ENCODE results near the gene TET2.
"Not testable (repeated sequence)": the region's sequence is repeated elsewhere in the genome, so short reads cannot be mapped to it uniquely, and the experiment has no call there.

Gene TET2

DNA sequence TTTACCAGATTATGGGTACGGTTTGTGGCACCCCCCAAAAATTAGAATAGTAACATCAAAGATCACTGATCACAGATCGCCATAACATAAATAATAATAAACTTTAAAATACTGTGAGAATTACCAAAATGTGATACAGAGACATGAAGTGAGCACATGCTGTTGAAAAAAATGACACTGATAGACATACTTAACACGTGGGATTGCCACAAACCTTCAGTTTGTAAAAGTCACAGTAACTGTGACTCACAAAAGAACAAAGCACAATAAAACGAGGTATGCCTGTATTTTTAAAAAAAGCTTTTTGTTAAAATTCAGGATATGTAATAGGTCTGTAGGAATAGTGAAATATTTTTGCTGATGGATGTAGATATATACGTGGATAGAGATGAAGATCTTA lies 93.4 kb downstream of the TET2 start:
- no peak for DNase-seq

DNA sequence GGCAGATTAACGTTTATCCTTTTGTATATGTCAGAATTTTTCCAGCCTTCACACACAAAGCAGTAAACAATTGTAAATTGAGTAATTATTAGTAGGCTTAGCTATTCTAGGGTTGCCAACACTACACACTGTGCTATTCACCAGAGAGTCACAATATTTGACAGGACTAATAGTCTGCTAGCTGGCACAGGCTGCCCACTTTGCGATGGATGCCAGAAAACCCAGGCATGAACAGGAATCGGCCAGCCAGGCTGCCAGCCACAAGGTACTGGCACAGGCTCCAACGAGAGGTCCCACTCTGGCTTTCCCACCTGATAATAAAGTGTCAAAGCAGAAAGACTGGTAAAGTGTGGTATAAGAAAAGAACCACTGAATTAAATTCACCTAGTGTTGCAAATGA lies 94.8 kb downstream of the TET2 start:
- no peak for DNase-seq

DNA sequence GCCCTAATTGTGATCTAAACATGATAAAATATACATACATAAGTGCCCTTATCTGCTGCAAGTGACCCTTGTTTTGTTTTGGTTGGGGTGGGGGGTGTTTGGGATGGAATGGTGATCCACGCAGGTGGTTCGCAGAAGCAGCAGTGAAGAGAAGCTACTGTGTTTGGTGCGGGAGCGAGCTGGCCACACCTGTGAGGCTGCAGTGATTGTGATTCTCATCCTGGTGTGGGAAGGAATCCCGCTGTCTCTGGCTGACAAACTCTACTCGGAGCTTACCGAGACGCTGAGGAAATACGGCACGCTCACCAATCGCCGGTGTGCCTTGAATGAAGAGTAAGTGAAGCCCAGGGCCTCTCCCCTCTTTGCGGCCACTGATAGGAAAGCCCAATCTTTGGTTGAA lies 96.8 kb downstream of the TET2 start:
- no peak for DNase-seq

DNA sequence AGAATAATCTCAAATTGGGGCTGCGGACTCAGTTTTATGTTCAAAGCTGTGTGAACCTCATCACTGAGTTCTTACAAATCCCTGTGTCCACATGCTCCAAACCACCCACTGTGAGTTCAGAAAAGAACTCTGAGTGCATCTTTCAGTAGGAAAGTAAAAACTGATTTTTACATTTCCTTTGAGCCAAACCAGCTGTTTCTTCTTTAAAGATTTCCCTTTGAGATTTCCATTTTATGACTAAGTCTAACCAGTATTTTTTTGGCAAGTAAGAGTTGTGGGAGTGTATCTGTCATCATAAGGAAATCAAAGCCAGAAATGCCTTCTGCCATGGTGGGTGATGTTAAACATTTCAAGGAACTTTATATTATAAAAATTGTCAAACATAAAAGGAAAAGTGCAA lies 100.0 kb downstream of the TET2 start:
- no peak for DNase-seq

DNA sequence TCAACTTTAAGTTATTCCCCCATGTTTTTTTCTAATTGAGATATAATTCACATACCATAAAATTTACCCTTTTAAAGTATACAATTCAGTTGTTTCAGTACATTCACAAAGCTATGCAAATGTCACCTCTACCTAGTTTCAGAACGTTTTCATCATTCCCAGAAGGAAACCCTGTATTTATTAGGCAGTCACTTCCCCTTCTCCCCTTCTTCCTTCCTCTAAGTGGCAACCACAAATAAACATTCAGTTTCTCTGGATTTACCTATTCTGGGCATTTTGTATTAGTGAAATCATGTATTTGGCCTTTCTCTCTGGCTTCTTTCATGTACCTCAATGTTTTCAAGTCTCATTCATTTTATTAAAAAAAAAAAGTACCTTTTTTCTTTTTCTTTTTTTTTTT lies 101.9 kb downstream of the TET2 start:
- no peak for DNase-seq

DNA sequence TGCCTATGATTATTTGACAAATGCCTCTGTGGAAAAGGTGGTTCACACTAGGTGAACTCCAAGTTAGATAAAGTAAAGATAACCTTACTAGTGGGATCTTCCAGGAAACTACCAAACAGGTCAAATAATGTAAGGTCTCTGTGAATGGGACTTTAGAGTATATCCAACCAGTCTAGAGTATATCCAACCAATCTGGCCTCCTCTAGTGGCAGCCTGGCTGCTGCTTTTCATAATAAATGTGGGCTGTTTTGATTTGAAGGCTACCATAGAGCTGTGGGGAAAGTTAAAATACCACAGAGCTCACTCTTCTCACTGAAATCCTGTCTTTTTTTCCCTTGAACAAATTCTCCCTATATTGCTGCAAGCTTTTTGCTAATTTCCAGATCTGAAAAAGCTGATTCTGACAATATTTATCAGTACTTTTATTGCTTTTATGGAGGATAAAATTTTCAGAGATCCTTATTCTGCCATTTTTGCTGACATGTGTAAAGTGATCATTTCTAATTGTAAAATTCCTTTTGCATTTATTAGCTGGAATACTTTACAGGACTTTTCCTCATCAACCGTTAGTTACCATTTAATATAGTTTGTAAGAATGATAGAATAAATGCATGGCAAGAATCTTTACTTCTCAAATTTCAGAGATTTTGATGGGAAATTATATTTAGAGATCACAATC lies 111.3 kb downstream of the TET2 start:
- DNase-seq: no peak

DNA sequence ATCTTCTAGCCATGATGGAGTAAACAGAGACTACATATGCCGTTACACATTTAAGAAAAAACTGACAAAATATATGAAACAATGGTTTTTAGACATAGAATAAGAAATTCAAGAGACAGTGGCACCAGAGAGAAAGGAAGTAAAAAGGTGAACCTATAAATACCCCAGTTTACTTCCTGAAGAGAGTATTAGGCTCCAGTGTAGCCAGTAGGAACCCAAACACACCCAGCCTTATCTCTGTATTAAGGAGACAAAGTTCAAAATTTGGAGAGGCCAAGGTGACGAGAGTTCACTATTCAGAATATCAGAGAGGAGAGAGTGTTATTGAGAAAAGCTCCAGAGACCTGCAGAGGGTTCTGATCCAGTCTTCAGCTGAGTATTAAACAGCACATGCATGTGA lies 119.0 kb downstream of the TET2 start:
- DNase-seq: no peak

DNA sequence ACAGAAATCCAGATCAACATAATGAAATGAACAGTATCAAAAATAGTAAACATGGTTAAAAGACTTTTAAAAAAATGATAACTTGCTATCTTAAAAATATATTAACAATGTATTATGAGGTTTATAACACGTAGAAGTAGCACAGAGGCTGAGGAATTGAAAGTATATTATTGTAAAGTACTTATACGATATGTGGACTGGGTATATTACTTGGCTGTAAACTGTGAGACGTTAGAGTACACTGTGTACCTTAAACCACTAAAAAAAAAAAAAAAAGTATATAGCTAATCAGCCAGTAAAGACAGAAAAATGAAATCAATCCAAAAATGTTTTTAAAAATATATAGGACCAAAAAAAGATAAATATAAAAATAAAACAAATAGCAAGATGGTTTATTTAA lies 120.6 kb downstream of the TET2 start:
- no peak for DNase-seq

DNA sequence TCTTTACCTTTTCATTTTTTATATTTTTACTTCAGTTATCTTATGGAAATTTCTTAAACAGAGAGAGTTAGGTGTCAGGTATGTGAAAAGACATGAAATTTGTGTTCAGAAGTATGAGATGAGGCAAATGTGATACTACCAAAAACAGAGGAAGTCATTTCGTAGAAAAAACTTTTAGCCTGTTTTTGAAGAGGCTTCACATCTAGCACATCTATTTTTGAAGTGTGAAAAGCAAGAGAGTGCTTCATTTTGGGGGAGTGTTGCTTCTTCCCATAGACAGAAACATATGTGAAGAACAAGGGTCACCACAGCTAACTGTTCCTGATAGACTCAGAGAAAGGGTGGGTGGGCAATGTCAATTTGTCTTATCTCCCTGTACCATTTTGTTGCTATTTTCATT lies 125.3 kb downstream of the TET2 start:
- no peak for DNase-seq

DNA sequence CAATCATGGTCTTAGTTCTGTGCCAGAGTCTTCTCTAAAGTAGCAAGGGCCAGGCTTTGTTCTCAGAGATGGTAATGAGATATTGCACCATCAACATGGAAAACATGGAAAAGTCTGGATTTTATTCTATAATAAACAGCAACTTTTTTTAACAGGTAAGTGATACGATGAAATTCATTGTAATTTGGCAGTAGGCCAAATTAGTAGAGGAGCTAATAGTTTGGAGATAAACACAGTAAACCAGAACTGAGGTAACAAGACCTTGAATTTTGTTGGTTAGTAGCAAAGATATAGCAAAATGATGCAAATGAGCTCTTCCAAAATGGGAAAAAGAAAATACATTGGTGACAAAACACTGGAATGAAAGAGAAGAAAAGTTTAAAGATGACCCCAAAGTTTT lies 126.6 kb downstream of the TET2 start:
- DNase-seq: no peak

DNA sequence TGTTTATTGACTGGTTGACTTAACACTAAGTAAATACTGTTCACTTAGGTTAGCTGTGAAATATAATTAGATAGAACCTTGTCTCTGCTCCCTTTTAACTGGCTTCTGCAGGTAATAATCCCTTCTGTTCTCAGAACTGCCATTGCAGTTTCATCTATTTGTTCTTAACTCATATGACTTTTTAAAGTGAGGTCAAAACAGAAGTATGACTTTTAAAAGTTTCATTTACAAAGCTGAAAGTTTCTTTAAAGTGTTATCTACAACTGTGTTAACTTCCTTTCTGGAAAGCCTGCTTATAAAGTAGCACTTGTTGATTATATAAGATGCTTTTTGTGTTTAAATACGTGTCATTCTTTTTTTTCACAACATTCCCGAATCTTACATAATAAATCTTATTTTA lies 127.4 kb downstream of the TET2 start:
- no peak for DNase-seq

DNA sequence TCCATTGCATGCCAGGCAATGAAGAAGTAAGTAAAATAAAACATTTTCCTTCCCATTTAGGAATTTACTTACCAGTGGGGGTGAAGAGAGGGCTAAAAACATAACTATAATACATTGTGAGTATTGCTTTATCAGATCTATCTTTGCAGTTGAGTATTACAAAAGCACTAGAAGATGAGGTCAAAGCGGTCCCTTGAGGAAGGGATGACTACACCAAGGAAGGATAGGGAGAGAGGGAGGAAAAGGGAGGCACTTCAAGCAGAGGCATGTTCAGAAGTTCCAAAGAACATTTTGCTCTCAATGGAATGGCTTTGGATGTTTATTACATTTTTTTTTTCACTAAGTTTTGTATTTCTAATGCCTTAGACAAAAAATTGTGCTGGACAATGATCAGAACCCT lies 127.8 kb downstream of the TET2 start:
- DNase-seq: no peak

DNA sequence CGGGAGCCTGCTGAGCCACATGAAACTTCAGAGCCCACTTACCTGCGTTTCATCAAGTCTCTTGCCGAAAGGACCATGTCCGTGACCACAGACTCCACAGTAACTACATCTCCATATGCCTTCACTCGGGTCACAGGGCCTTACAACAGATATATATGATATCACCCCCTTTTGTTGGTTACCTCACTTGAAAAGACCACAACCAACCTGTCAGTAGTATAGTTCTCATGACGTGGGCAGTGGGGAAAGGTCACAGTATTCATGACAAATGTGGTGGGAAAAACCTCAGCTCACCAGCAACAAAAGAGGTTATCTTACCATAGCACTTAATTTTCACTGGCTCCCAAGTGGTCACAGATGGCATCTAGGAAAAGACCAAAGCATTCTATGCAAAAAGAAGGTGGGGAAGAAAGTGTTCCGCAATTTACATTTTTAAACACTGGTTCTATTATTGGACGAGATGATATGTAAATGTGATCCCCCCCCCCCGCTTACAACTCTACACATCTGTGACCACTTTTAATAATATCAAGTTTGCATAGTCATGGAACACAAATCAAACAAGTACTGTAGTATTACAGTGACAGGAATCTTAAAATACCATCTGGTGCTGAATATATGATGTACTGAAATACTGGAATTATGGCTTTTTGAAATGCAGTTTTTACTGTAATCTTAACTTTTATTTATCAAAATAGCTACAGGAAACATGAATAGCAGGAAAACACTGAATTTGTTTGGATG lies 129.9 kb downstream of the TET2 start:
- DNase-seq: no peak

DNA sequence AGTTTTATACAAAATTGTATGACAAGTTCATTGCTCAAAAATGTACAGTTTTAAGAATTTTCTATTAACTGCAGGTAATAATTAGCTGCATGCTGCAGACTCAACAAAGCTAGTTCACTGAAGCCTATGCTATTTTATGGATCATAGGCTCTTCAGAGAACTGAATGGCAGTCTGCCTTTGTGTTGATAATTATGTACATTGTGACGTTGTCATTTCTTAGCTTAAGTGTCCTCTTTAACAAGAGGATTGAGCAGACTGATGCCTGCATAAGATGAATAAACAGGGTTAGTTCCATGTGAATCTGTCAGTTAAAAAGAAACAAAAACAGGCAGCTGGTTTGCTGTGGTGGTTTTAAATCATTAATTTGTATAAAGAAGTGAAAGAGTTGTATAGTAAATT lies 131.0 kb downstream of the TET2 start:
- DNase-seq: no peak

DNA sequence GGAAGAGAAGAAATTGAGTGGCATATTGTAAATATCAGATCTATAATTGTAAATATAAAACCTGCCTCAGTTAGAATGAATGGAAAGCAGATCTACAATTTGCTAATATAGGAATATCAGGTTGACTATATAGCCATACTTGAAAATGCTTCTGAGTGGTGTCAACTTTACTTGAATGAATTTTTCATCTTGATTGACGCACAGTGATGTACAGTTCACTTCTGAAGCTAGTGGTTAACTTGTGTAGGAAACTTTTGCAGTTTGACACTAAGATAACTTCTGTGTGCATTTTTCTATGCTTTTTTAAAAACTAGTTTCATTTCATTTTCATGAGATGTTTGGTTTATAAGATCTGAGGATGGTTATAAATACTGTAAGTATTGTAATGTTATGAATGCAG lies 132.6 kb downstream of the TET2 start:
- no peak for DNase-seq

DNA sequence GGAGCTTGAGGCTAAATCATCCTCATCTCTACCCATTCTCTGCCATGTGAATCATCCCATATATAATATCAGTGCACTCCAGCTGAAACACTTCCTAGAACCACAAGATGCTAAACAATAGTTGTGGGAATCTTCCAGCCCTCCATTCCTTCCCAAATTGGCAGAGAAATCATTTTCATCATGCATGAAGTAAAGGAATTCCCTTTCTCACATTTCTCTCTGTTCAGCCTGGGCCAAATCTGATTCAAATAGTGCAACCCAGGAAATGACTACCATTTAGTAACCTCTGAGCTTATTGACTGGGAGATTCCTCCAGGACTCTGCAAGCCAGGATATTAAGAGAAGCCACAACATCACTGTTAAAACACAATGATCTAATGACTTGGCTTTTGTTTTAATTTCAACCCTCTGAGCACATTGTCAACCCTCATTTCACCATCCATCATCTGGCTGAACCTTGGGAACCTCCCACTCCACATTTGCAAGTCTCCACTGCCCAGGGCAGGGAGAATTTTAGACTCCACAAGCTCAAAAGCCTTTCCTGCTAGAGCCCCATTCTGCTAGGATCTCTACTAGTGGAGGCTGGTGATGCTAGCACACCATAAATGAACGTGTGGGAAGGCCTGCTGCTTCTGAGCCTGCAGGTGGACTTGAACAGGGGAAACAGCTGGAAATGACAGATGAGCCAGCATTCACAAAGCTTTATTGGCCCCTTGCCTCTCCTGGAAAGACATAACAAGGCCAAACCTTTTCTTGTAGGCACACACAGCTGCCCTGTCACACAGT lies 133.9 kb downstream of the TET2 start:
- DNase-seq: no peak

DNA sequence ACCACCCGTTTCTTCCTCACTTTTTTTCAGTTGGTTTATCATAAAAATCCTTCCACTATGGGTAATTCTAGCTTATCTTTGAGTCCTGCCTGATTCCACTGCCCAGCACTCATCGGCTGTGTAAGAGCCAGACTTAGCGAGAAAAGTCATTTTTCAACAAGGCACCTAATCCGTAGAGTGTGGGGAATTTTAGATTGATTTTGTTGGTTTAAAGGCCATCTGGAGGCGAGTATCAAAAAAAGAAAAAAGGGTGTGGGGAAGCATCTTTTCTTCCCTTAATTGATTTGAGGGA lies 134.4 kb downstream of the TET2 start:
- DNase-seq: no peak

DNA sequence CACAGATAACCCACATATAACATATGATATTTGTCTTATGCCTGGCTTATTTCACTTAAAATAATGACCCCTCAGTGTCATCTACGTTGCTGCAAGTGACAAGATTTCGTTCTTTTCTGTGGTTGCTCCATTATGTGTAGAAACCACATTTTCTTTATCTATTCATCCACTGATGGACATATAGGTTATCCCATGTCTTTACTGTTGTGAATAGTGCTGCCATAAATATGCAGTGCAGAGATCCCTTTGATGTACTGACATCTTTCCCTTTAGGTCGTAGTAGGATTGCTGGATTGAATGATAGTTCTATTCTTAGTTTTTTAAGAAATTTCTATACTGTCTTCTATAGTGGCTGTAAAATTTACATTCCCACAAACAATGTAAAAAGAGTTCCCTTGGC lies 135.8 kb downstream of the TET2 start:
- no peak for DNase-seq

DNA sequence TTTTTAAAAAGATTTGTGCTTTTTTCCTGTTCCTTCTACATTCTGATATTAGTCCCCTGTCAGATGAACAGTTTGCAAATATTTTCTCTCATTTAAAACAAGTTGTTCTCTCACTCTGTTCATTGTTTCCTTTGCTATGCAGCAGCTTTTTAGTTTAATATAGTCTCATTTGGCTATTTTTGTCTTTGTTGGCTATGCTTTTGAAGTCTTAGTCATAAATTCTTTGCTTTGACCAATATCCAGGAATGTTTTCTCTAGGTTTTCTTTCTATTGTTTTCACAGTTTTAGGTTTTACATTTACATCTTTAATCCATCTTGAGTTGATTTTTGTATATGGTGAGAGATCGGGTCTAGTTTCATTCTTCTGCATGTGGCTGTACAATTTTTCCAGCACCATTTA lies 136.8 kb downstream of the TET2 start:
- DNase-seq: no peak

DNA sequence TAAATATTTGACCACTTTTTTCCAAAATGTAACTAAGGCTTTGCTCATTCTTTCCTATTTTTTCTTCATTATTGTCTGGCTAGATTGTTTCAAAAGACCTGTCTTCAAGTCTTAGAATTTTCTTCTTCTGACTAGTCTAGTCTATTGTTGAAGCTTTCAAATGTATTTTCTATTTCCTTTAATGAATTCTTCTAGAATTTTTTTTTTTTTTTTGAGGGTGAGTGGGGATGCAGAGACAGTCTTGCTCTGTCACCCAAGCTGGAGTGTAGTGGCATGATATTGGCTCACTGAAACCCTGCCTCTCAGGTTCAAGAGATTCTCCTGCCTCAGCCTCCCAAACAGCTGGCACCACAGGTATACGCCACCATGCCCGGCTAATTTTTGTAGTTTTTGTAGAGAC lies 141.4 kb downstream of the TET2 start:
- DNase-seq: no peak

DNA sequence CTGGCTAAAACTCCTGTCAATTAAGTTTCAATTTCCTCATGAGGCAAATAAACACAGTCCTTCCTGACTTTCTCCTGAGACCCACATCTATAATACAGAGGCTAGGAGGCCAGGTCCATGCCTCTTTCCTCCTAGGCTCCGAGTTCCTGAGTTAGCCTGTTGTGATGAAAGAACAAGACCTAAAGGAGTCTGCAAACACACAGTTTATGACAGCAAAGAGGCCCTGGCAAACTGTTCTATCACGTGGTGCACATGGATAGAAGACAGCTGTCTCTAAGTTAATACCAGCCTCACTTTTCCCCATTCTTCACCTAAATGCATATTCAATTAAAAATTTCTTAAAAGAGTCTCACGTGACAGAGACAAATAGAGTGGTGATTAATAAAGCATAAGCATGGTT lies 145.2 kb downstream of the TET2 start:
- no peak for DNase-seq

DNA sequence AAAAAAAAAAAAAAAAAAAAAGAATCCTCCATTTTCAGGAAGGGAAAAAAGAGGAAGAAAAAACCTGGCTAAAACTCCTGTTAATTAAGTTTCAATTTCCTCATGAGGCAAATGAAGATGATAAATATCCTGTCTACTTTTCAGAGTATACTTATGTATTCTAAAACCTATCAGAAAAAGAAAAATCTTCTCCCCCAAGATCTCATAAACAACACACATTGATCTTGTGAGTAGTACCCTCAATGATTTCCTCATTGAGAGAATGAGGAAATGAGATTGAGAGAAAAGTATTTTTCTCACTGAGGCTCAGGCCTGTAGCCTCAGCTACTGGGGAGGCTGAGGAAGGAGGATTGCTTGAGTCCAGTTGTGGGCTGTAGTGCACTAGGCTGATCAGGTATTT lies 146.7 kb downstream of the TET2 start:
- no peak for DNase-seq

DNA sequence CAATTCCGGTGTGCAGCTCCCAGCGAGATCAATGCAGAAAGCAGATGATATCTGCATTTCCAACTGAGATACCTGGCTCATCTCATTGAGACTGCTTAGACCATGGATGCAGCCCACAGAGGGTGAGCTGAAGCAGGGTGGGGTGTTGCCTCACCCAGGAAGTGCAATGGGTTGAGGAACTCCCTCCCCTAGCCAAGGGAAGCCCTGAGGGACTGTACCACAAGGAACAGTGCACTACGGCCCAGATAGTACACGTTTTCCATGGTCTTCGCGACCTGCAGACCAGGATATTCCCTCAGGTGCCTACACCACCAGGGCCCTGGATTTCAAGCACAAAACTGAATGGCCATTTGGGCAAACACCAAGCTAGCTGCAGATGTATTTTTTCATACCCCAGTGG lies 150.0 kb downstream of the TET2 start:
- DNase-seq: no peak

DNA sequence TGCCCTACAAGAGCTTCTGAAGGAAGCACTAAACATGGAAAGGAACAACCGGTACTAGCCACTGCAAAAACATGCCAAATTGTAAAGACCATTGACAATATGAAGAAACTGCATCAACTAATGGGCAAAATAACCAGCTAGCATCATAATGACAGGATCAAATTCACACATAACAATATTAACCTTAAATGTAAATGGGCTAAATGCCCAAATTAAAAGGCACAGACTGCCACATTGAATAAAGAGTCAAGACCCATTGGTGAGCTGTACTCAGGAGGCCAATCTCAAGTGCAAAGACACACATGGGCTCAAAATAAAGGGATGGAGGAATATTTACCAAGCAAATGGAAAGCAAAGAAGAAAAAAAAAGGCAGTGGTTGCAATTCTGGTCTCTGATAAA lies 152.4 kb downstream of the TET2 start:
- DNase-seq: not testable (repeated sequence)

DNA sequence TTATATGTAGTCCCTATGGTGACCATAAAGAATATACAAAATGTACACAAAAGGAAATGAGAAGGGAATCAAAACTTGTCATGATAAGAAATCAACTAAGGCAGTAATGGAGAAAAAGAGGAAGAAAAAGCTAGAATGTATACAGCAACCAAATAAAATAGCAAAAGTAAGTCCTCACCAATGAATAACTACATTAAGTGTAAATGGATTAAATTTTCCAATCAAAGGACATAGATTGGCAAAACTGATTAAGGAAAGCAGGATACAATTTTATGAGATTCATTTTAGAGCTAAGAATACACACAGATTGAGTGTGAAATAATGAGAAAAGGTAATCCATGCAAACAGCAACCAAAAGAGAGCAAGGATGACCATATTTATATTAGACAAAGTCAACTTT lies 157.4 kb downstream of the TET2 start:
- no peak for DNase-seq

Data from activated CD4-positive, CD25-positive, alpha-beta regulatory T cell treated with anti-CD3 and anti-CD28 coated beads, Interleukin-2, amount 50 U/mL, for 72 hours (primary cell).